NCI-H146 (cell line): Measurements from ENCODE around the gene MAP3K1.
"Not testable (repeated sequence)": the region's sequence is repeated elsewhere in the genome, so short reads cannot be mapped to it uniquely, and the experiment has no call there.

ENCODE experiments used
- DNase-seq: peaks from one replicate; lab custom pipeline; 2025; lab: John Stamatoyannopoulos, UW

Gene MAP3K1

GRCh38 chr5:56816546-56817081 is 1.3 kb downstream of the MAP3K1 start:
- peak; percentile 56 for DNase-seq

GRCh38 chr5:56817263-56818014 is 2.1 kb downstream of the MAP3K1 start:
- DNase-seq, result no peak

- DNase-seq, result no peak
These were observed 3.2 kb downstream of the MAP3K1 start for GRCh38 chr5:56818450-56819037.

GRCh38 chr5:56819060-56819881 is 3.9 kb downstream of the MAP3K1 start:
- no peak for DNase-seq

GRCh38 chr5:56821868-56822267 is 6.5 kb downstream of the MAP3K1 start:
- DNase-seq, result not testable (repeated sequence)

DNA sequence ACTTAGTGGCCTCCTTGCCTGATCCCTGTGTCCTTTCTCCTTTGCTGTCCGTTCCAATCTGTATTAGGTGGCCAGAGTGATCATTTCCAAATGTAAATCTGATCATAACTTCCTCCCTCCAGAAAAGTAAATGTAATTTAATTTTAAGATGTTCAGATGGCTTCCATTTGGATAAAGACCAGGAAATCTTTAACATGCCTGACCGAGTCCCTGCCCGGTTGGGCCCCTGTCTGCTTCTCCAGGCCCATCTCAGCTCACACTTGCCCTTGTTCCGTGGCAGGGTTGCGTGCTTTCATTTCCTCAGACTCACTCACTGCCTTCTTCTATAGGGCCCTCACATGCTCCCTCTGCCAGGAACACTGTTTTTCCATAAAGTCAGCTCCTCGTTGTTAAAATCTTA is 7.6 kb downstream of the MAP3K1 start:
- no peak for DNase-seq

DNA sequence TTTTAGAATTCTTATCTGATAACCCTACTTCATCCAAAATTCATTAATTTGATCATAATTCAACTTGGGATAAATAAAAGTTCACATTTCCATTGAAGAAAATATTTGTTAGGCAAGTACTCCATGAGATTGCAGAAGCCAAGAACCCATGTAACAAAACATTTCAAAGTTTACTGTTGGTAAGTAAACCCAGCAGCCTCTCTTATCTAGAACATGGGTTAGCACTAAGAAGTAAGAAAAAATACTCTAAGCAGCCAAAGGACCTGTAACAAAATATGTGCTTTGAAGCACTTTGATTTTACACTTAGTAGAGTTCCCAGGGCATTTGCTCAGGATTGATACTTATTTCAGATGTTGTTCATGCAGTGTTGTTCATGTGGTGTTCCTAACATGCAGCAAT is 8.7 kb downstream of the MAP3K1 start:
- DNase-seq, result no peak

DNA sequence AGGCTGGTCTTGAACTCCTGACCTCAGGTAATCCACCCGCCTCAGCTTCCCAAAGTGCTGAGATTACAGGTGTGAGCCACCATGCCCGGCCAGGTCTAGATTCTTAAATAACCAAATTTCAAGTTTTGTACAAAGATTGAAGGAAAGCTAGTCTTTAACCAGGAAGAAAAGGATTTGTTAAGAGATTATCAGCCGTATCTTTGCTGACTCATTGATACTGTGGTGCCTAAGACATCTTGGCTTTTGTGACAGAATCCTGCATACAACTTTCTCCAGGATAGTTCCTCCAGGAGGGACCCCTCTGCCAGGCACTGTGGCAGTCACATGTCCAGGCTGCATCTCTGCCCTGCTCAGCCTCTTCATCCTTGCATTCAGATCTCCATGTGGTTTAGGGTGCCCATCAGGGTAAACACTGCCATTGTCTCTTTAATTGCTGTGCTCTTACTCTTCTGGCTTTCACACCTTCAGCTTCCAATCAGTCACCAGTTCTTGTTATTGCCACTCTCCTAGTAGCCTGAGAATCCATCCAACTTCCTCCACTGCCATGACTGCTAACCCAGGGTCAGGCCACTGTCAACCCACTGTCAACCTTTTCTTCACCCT is 10.0 kb downstream of the MAP3K1 start:
- peak; percentile 34 for DNase-seq

GRCh38 chr5:56827049-56827448 is 11.7 kb downstream of the MAP3K1 start:
- no peak for DNase-seq

DNA sequence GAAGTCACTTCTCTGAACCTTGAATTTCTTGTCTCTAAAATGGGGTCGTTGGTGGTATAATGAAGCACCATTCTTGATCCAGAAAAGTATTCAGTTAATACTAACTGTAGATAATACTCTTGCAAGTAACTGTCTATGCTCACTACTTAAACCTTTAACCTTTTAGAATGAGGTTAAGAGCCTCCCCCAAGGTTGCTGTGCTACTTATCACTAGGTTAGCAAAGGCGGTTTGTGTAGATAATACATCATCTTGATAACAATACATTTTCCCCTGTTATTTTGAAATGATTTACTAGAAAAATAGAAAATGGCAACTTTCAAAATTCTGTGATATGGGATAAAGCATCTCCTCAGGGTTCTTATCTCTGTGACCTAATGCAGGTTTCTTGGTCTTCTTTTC is 12.6 kb downstream of the MAP3K1 start:
- DNase-seq, result no peak

DNA sequence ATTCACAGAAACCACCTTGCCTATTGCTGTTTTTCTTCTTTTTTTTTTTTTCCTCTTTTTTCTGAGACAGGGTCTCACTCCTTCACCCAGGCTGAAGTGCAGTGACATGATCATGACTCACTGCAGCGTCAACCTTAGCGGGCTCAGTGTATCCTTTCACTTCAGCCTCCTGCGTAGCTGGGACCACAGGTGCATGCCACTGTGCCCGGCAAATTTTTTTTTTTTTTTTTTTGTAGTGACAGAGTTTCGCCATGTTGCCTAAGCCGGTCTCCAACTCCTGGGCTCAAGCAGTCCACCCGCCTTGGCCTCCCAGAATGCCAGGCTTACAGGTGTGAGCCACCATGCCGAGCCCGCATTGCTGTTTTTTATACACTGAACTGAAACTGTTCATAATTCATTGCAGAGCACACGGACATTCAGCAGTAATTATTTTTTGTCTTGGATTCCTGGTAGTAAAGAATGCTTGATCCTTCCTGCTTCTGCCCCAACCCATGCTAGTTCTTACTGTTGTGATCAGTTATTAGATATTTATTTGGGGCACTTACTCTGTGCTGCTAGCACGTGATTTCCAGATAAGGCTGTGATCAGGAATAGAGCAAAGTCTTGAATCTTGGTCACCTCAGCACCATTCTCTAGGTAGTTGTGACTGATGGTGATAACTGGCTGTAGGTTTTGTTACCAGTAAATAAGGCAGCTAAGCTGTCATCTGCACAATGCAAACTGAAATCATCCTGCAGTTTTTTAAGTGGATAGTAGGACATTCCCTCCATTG is 14.0 kb downstream of the MAP3K1 start:
- DNase-seq, result no peak

GRCh38 chr5:56831773-56832172 is 16.4 kb downstream of the MAP3K1 start:
- DNase-seq, result no peak

- peak; percentile 87 for DNase-seq
These were observed 18.0 kb downstream of the MAP3K1 start for GRCh38 chr5:56833325-56833724.

DNA sequence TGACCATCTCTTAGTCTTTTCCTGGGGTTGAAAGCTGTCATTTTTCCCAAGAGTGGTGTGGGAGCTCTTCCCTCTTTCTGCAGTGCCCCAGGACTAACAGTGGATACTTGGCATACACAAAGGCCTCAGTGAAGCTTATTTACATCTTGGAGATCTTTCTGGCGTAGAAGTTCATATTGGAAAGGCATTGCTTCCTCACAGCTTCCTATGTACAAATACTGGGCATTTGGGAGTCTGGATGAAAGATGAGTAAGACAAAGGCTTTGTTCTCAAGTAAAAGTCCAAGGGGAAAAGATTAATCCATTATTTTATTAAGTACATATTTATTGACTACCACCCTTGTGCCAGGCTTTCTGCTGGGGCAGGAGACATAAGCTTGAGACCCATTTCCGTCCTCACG is 22.0 kb downstream of the MAP3K1 start:
- DNase-seq, result no peak

GRCh38 chr5:56837956-56838355 is 22.6 kb downstream of the MAP3K1 start:
- no peak for DNase-seq

DNA sequence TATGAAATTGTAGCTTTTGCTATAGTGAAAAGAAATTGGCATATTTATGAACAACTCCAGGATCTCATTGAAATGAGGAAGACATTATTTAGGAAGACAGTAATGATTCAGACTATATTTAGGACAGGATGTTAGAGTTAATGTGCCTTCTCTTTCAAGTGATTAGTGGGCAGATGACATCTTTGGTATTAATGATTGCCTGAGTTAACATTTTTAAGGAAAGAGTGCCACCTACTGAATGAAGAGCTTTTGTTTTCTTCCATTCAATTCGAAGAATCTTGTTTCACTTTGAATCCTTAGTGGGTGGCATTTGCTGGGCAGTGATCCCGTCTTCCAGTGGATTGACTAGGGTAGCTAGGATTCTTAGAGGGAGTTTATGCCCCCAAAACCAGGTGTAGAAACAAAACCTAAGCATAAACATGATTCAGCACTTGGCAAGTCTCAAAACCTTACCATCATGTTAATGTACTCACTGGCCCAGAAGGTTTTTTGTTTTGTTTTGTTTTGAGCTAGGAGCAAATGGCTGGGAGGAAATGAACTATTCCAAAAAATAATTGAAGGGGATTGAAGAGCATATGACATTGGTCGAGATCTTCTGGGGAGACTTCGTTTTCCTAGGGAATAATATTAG is 23.2 kb downstream of the MAP3K1 start:
- DNase-seq, result peak; percentile 28

DNA sequence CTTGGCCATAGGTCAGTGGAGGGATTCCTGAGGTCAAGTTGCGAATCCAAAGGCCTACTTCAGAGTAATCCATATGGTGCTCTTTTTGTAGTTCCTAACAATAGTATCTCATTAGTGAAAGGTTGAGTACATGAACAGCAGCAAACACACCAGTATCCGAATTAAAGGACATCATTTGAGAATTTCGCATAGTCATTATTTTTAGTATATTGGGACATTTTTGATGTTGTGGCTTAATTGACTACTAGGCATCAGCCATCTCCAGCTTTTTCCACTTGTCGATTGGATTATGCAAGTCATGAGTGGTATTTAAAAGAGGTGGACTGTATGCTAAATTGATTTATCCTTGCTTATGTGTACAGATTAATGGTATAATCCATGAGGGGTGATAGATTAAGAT is 23.7 kb downstream of the MAP3K1 start:
- DNase-seq, result no peak

- DNase-seq, result no peak
These were observed 25.2 kb downstream of the MAP3K1 start for GRCh38 chr5:56840597-56840996.

DNA sequence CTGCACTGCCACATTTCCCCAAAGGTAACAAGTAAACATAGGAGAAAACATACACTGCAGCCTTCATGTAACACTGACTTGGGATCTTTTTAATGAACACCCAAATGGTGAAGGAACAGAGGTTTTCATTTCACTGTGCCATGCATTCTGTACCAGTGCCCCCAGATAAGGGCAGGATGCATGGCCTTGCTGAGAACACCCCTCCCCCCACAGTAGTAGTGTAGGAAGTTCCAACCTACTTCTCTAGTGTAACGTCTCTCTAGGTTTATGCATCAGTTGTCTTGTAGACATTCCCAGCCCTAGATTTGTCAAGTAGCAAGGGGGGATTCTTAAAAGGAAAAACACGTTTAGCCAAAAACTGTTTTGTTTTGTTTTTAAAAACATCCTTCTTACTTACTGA is 29.9 kb downstream of the MAP3K1 start:
- DNase-seq, result no peak

DNA sequence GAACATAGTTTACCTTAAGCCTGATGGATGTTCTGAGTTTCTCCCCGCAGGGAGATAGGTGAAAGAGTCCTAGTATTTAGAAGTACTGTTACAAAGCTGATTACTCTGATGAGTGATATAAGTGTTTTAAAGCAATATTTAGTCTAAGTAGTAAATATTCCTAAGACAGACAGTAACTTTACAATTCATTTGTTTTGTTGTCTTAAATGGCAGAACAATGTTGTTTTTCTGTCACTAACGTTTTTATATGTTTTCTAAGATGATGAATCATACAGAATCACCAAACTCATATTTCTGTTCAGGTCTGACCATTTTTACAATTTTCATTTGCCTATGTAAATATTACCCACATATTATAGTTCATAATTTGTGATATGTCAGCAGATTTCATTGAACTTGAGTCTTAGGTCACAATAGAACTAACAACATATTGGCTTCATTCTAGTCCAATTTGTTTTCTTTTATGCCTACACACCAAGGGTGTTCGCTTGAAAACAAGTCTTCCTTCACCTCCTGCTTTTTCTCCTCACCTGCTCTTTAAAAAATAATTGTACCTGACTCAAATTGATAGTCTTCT is 30.6 kb downstream of the MAP3K1 start:
- DNase-seq, result no peak

DNA sequence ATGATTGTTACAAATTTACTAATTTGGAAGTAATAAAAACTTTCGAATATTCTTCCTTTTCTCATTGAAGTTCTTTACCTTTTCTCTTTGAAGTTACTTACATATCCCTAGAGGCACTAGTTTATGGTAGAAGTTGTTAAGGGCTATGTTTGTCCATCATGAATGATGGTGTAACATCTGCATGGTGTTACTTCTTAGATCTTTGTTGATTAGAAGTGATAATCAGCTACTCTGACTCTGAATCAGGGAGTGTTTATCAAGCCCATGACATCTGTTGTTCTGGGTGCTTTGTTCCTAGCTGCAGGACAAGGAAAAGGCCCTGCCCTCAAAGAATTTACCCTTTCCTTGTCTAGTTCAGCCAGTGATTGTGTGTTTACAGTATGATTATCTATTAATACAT is 32.9 kb downstream of the MAP3K1 start:
- no peak for DNase-seq
